Measurements from ENCODE around the gene LIN52.

DNA sequence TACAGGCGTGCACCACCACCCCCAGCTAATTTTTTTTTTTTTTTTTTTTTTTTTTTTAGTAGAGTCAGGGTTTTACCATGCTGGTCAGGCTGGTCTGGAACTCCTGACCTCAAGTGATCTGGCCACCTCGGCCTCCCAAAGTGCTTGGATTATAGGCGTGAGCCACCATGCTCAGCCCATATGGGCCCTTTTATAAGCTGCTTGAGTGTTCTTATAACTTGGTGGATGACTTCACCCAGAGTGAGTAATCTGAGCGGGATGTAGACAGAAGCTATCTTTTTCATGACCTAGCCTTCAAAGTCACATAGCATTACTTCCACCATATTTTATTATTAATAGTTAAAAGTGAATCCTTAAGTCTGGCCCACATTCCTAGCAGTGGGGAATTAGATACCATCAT lies 49.2 kb upstream of the LIN52 start:
- TF ChIP-seq EP300 (conservative IDR thresholded peaks at IDR 0.05; ENCODE audit: poor library complexity, severe bottlenecking) = no peak
- no peak for TF ChIP-seq POLR2AphosphoS5 (IDR thresholded peaks at IDR 0.05)
- TF ChIP-seq, protein P1, sequence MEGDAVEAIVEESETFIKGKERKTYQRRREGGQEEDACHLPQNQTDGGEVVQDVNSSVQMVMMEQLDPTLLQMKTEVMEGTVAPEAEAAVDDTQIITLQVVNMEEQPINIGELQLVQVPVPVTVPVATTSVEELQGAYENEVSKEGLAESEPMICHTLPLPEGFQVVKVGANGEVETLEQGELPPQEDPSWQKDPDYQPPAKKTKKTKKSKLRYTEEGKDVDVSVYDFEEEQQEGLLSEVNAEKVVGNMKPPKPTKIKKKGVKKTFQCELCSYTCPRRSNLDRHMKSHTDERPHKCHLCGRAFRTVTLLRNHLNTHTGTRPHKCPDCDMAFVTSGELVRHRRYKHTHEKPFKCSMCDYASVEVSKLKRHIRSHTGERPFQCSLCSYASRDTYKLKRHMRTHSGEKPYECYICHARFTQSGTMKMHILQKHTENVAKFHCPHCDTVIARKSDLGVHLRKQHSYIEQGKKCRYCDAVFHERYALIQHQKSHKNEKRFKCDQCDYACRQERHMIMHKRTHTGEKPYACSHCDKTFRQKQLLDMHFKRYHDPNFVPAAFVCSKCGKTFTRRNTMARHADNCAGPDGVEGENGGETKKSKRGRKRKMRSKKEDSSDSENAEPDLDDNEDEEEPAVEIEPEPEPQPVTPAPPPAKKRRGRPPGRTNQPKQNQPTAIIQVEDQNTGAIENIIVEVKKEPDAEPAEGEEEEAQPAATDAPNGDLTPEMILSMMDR (IDR thresholded peaks at IDR 0.05; ENCODE audit: poor library complexity, severe bottlenecking) = no peak
- TF ChIP-seq SMC3 (conservative IDR thresholded peaks at IDR 0.05; ENCODE audit: poor library complexity) = no peak
- TF ChIP-seq EZH2 (IDR thresholded peaks at IDR 0.05; ENCODE audit: borderline replicate concordance, insufficient read depth, low read length, poor library complexity, severe bottlenecking) = no peak
- TF ChIP-seq REST (IDR thresholded peaks at IDR 0.05; ENCODE audit: borderline replicate concordance) = no peak
- TF ChIP-seq RAD21 (conservative IDR thresholded peaks at IDR 0.05) = no peak
- TF ChIP-seq TAF1 (IDR thresholded peaks at IDR 0.05; ENCODE audit: low read depth) = no peak
- TF ChIP-seq MXI1 (conservative IDR thresholded peaks at IDR 0.05; ENCODE audit: poor library complexity, severe bottlenecking) = no peak
